ENCODE data around the gene IFNL3.
"Not testable (repeated sequence)": the region's sequence is repeated elsewhere in the genome, so short reads cannot be mapped to it uniquely, and the experiment has no call there.

IFNL3 gene

DNA sequence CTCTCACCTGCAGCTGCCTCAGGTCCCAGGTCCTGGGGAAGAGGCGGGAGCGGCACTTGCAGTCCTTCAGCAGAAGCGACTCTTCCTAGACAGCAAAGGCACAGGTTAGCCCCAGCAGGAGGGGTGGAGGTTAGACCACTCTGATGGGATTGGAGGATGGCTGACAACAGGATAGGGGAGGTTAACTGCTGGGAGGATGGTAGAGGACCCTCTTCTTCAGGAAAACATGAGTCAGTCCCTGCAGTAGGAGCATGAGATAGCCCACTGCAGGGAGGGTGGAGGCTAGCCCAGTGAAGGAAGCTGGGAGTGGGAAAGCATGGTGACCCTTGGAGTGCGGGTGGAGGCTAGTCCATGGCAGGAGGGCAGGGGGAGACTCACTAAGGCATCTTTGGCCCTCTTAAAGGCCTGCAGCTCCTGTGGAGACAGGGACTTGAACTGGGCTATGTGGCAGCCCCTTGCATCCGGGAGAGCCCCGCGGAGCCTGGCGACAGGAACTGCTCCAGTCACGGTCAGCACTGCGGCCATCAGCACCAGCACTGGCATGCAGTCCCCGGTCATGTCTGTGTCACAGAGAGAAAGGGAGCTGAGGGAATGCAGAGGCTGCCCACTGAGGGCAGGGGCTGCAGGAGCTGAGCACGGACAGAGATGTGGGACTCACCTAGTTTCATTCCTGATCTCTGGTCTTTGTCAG is at the start of gene IFNL3:
TSS of gene IFNL3 (minus strand) at position 597 of the 691 bp plus-strand sequence. CDS start at position 558, 39 bp downstream.
- not testable (repeated sequence) for DNase-seq (ENCODE audit: low read depth)

DNA sequence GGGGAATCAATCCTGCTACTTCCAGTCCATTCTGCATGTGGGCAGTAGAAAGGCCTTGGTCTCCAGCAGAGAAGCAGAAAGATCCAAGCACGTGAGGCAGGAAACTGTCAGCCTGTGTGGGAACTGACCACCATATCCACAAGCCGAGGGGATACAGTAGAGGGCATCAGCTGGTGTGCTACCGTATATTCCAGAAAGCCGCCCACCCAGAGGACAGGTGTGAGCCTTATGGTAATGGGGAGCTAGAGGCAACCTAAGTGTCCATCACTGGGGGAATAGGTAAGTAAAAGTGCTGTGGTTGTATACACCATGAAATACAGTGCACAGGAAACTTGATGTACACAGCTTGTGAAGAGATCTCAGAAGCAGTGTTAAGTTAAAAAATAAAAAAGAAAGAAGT is 48.6 kb upstream of the IFNL3 start:
- no peak for DNase-seq (ENCODE audit: low read depth)

DNA sequence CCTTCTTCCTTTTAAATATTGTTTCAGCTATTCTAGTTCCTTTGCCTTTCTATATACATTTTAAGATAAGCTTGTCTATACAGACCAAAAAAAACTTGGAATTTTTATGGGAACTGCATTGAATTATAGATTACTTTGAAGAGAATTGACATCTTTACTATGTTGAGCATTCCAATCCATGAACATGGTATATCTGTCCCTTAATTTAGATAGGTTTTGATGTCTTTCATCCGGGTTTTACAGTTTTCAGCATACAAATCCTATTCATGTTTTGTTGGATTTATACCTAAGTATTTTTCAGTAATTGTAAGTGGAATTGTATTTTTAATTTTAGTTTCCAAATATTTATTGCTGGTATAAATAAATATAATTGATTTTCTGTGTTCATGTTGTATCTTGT is 39.2 kb upstream of the IFNL3 start:
- no peak for DNase-seq (ENCODE audit: low read depth)

DNA sequence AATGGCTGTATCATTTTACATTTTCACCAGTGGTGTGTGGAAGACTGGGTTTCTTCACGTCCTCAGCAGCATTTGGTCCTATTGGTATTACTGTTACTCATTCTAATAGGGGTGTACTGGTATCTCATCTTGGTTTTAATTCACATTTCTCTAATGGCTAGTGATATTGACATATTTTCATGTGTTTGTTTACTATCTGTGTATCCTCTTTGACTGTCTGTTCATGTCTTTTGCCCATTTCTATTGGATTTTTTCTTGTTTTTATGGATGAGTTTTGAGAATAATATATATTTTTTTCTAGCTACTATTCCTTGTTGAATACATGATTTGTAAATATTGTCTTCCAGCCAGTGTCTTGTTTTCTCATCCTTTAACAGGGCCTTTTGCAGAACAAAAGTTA is 37.2 kb upstream of the IFNL3 start:
- no peak for DNase-seq (ENCODE audit: low read depth)

DNA sequence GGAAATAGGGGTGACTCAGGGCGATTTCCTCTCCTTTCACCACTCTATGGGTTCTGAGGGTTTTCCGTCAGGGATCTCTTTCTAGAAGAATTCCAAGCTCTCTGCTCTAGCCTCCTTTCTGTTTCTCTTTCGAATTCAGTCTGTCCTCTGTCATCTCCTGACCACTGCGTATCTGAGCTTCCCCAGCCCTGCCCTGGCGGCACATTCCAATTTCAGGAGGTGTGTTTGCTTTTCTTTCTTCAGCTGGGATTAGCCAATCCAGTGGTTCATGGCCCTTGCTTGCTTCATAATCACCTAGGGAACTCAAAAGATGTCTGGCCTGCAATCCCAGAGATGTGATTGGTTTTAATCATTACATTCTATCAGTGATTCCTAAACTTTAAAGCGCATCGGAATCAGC is 32.8 kb upstream of the IFNL3 start:
- no peak for DNase-seq (ENCODE audit: low read depth)

DNA sequence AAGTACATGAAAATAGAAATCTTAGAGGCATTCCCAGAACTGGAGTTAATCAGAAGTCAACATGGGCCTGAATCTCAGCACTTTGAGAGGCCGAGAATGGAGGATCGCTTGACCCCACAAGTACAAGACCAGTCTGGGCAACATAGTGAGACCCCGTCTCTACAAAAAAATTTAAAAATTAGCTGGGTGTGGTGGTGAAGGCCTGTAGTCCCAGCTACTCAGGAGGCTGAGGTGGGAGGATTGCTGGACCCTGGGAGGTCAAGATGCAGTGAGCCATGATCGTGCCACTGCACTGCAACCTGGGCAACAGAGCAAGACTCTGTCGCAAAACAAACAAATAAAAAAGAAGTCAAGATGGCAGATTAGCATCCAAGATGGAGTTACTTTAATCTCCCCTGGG is 31.9 kb upstream of the IFNL3 start:
- DNase-seq (ENCODE audit: low read depth), result no peak

DNA sequence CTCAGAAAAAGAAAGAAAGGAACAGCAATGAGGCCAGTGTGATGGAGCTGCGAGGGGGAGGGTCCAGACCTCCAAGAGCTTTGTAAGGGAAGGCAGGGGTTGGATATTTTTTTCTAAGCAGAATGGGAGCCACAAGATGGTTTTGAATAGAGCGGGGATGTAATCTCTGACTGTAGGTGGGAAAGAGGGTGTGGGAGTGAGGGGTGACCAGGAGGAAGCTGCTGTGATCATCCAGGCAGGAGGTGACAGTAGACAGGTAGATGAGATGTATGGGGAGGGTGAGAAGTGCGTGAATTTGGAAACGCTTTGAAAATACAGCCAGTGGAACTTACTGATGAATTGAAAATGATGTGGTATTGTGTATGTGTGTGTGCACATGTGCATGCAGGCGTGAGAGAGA is 30.8 kb upstream of the IFNL3 start:
- no peak for DNase-seq (ENCODE audit: low read depth)

DNA sequence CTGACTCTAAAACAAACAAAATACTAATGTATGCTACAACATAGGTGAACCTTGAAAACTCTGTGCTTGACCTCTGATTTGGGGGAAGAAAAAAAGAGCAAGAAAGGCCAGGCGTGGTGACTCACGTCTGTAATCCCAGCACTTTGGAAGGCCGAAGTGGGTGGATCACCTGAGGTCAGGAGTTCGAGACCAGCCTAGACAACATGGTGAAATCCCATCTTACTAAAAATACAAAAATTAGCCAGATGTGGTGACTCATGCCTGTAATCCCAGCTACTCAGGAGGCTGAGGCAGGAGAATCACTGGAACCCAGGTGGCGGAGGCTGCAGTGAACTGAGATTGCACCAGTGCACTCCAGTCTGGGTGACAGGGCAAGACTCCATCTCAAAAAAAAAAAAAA is 29.1 kb upstream of the IFNL3 start:
- DNase-seq (ENCODE audit: low read depth), result not testable (repeated sequence)

DNA sequence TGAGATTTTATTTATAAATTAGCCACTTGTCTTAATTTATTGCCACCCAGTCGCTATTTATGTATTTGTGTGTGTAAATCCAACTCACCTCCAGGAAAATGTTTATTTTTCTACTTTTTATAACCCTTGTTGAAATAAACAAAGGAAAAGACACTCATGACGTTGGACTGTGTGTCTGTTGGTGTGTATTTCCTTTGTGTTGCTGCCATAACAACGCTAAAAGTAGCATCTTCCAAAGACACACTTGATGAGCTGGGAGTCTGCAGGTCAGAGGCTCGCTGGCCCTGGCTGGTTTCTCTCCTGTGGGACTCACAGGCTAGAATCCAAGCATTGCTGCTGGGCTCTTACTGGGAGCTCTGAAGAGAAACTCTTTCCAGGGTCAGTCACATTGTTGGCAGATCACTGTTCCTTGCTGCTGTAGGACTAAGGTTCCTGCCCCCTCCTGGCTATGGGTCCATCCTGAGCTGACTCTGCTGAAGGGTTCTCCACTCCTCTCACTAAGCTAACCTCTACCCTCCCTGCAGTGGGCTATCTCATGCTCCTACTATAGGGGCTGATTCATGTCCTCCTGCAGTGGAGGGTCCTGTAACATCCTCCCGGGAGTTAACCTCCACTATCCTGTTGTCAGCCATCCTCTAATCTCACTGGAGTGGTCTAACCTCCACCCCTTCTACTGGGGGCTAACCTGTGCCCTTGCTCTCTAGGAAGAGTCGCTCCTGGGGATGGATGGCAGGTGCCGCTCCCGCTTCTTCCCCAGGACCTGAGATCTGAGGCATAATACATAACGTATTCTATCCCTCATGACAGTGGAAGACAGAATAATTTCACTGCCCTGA is 25.4 kb upstream of the IFNL3 start:
- DNase-seq (ENCODE audit: low read depth), result no peak

DNA sequence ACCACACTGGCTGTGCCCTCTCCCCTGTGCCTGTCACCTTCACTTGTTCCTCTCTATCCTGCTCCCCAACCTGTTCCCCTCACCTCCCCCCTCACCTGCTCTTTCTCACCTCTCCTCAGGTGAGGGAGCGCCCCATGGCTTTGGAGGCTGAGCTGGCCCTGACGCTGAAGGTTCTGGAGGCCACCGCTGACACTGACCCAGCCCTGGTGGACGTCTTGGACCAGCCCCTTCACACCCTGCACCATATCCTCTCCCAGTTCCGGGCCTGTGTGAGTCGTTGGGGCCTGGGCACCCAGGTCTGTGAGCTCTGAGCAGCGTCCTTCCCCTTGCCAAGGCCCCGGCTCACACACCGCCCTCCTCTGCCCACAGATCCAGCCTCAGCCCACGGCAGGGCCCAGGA is 24.6 kb upstream of the IFNL3 start:
- not testable (repeated sequence) for DNase-seq (ENCODE audit: low read depth)

DNA sequence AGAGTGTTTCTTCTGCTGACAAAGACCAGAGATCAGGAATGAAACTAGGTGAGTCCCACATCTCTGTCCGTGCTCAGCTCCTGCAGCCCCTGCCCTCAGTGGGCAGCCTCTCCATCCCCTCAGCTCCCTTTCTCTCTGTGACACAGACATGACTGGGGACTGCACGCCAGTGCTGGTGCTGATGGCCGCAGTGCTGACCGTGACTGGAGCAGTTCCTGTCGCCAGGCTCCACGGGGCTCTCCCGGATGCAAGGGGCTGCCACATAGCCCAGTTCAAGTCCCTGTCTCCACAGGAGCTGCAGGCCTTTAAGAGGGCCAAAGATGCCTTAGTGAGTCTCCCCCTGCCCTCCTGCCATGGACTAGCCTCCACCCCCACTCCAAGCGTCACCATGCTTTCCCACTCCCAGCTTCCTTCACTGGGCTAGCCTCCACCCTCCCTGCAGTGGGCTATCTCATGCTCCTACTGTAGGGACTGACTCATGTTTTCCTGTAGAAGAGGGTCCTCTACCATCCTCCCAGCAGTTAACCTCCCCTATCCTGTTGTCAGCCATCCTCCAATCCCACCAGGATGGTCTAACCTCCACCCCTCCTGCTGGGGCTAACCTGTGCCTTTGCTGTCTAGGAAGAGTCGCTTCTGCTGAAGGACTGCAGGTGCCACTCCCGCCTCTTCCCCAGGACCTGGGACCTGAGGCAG is 23.9 kb upstream of the IFNL3 start:
- not testable (repeated sequence) for DNase-seq (ENCODE audit: low read depth)

DNA sequence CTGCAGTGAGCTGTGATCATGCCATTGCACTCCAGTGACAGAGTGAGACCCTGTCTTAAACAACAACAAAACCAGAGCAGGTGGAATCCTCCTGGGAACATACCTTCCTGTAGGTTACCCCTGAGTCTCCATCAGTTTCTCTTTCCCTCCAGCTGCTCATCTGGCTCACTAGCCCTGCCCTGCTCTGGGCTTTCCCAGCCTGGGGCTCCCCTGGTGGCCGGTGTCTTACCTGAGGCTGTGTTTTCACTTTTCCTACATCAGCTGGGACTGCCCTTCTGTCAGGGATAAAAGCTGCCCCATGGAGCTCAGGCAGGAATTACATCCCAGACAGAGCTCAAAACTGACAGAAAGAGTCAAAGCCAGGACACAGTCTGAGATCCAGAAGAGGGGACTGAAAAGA is 23.3 kb upstream of the IFNL3 start, which contains the start of gene IFNL2:
TSS of gene IFNL2 (plus strand) at position 312 of the 400 bp plus-strand sequence. CDS start 173 bp downstream, outside the sequence.
- not testable (repeated sequence) for DNase-seq (ENCODE audit: low read depth)

DNA sequence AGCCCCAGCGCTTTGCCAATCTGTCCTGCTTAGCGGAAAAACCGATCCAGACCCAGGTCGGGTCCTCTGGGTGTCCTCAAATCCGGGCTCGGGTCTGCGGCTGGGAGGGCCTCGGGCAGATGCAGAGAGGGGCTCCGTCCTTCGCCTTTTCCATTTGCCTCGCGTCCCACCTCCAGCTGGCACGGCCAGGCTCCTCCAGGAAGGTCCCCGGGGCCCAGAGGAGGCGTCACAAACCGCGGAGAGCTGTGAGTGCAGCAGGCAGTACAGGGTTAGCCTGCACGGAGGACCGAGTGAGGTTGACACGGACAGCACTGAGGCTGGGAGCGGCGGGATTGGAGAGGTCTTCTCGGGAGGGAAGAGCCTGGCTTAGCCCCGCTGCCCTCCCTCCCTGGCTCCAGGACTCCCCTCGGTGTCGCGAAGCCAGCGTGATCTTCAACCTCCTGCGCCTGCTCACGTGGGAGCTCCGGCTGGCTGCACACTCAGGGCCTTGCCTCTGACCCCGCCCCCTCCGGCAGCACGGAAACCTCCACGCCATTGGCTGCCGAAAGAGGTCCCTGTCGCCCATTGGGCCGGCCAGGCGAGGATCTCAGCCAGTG is 20.6 kb upstream of the IFNL3 start:
- no peak for DNase-seq (ENCODE audit: low read depth)

DNA sequence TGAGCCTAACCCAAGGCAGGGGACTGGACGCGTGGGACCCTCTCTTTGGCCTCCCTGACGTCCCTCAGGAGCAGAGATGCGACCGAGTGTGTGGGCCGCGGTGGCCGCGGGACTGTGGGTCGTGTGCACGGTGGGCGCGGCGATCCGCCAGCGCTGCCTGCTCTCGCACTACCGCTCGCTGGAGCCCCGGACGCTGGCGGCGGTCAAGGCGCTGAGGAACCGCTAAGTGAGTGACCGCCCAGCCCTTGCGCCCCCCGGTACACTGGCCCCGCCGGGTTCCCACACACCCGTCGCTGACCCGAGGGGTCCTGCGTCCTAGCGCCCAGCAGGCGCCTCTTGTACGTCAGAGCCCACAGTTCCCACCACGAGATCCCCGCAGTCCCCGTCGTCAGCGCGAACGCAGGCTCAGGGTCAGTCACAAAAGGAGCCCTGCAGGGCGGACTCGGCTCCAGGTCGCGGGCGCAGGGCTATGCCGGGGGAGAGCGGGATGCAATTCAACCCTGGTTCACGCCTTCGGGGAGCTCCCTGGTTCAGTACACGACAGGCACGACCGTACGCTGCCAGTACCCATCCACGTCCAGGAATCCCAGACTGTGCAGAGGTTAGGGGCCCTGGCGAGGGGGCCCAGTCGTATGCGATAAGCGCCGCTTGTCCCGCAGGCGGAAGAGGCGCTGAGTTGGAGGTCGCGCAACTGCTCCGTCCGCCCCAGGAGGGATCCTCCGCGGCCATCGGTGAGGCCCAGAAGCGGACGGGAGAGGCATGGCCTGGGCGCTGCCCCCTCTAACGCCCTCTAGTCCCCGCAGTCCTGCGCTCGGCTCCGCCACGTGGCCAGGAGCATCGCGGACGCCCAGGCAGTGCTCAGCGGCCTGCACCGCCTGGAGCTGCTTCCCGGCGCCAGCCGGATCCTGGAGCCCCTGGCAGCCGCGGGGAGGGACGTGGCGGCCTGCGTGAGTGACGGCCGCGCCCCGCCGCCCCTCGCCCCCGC is 19.8 kb upstream of the IFNL3 start:
- DNase-seq (ENCODE audit: low read depth), result no peak

DNA sequence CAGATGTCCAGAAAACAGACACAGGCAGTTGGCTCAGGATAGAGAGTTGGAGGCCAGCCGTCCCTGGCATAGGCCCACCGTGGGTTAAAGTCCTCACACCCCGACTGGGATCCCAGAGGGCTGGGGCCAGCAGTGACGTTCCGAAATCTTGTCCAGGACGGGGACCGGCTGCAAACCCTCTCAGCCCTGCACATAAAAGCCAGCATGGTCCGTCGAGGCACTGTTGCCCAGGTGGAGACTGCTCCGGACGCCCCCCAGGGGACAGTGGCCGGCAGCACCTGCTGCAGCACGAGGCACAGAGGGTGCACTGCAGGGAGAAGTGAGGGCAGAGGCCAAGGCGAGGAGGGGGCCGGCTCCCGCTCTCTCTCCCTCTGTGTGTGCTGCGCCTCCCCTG is 19.1 kb upstream of the IFNL3 start:
- DNase-seq (ENCODE audit: low read depth), result no peak

DNA sequence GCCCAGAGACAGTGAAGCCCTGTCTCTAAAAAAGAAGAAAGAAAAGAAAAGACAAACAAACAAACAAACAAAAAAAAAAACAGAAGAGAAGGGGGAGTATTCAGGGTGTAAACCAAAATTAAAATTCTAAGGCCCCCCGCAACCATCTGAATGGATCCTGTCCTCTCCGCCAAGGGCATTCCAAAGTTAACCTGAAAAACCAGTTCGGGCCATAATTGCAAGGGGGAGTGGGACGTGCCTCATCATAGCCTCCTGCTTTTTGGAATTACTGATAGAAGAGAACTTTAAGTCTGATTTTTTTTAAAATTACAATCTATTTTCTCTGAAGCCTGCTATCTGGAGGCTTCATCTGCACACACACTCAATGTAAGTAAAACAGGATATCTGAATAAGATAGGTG is 17.7 kb upstream of the IFNL3 start:
- DNase-seq (ENCODE audit: low read depth), result no peak

DNA sequence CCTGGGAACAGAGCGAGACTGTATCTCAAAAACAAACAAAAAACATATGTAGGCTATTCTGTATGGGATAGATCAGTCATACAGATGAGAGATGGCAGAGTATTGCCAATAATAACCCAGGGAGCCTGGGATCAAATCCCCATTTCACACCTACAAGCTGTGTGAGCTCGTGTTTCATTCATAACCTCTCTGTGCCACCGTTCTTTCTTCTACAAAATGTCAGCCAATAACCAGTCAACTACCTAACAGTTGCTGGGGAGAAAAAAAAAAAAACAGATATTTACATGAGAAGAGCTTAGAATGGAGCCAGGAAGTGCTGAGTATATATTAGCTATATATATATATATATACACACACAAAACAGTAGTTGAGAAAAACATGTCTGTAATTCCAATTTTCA is 16.9 kb upstream of the IFNL3 start:
- DNase-seq (ENCODE audit: low read depth), result no peak

DNA sequence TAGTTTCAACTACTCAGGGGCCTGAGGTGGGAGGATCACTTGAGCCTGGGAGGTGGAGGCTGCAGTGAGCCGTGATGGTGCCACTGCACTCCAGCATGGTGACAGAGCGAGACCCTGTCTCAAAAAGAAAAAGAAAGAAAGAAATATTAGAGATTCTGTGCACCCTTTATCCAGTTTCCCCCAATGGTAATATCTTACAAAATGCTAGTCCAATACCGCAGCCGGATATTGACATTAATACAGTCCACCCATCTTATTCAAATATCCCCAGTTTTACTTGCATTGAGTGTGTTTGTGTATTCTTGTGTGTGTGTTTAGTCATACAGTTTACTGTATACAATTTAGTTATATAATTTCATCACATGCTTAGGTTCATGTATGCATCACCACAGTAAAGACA is 12.4 kb upstream of the IFNL3 start:
- DNase-seq (ENCODE audit: low read depth), result no peak

DNA sequence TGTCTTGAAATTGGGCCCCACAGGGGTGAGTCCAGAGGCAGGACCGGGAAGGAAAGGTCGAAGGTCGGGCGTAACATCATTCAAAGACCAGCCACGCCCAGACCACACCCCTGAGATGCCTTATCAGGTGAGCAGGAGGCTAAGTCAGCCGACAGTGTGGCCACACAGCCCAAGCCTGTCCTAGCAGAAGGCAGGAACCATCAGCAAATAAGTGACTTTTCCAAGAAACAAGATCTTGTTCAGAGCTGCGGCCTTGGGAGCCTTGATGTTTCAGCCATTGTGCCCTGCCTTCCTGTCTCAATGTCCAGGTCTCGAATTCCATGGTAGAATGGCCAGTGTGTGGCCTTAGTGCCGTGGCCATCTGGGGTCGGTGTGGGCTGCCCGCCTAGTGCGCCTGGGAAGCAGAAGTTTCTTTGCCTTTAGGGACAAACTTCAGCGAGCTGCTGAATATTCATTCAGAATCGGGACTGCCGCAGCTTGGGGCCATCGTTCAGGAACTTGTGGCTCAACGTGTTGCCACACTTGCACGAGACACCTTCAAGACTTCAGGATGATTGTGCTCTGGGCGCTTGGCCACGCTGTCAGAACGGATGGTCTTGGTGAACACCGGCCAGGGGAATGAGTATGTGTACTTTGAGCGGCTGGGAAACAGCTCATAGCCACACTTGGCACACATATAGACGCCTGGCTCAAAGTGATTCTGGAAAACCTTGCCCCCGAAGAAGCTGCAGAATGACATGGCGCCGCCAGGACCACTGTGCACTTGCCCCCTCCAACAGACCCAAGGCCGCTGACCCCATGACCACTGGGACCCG is 9.9 kb upstream of the IFNL3 start:
- DNase-seq (ENCODE audit: low read depth), result no peak
